HUDEP-2 (cell line): ENCODE measurements around the gene WDR45.
"Not testable (repeated sequence)": the region's sequence is repeated elsewhere in the genome, so short reads cannot be mapped to it uniquely, and the experiment has no call there.

Experiments used
- DNase-seq, 76 experiments: peaks; one replicate each; lab custom pipeline; 2025; ENCODE audit not compliant: unreplicated experiment in 76 of 76; lab: John Stamatoyannopoulos, UW

Gene WDR45

DNA sequence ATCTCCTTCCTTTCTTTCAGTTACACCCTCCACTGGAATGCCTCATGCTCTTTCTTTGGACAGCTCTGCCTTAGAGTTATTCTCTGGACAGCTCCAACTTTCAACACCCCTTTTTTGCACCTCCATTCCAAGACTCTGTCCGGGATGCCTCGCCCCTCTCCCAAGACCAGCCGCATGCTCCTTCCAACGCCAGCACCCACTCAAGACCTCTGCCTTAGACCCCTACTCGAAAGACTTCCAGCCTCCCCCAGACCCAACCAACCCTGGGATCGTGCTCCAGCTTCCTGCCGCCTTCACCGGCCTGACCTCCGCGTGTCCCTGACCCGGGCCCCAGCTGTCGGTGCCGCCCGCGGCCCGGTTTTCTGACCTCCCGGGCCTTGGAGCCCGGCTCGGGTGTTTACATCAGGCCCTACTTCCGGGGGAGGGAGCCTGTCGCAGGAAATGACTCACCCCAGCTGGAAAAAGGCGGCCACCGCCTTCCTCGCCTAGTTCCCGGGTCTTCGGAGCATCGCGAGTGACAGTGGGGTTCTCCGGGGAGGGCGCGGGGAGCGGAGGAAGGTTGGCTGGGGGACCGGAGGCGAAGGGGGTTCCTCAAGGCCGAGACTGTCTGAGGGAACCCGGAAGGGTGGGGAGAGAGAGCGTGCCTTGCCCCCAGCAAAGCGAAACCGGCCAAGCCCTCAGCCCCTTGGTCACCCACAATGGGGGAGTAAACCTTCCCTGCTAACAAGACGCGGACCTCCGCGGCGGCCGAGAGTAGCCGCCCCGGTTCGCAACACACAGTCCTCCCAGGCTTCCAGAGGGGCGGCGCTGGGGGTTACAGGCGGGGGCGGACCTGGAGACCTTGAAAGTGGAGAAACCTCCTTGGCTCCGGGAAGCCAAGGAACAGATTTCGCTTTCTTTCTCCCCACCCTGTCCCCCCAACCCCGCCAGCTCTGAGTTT, at the start of gene WDR45:
Gene WDR45 (minus strand): TSS at position 399 of the 940 bp plus-strand sequence. CDS start 1,792 bp downstream, outside the sequence.
- peak in 60 of 76 experiments; percentile 0 to 63 (median 40) for DNase-seq

DNA sequence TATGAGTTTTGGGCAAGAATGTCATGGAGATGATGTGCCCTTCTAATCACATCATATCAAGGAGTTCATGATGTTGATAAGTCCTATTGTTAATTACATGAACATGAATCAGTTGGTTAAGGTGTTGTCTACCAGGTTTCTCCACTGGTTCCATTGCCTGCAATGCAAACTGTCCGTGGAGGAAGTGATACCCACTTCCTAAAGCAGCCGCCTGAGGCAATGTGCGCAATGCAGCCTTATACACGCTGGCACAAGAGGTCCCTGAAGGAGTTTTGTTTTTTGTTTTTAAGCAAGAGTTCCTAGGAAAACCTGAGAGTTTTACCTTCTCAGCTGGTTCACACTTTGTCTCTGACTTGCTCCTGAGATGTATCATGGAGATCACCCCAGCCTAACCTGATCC, 49.7 kb upstream of the WDR45 start:
- DNase-seq: no peak

DNA sequence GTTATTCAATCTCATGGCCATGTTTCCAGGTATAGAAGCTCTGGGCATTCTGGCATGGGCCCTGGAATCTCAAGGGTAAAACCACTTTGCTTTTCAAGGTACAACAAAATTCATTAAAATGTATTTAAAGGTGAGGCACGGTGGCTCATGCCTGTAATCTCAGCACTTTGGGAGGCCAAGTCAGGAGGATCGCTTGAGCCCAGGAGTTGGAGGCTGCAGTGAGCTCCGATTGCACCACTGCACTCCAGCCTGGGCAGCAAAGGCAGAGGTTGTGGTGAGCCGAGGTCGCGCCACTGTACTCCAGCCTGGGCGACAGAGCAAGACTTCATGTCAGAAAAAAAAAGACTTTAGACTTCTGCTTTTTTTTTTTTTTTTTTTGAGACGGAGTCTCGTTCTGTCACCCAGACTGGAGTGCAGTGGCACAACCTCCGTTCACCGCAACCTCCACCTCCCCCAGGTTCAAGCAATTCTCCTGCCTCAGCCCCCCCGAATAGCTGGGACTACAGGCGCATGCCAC, 48.1 kb upstream of the WDR45 start:
- not testable (repeated sequence) for DNase-seq

DNA sequence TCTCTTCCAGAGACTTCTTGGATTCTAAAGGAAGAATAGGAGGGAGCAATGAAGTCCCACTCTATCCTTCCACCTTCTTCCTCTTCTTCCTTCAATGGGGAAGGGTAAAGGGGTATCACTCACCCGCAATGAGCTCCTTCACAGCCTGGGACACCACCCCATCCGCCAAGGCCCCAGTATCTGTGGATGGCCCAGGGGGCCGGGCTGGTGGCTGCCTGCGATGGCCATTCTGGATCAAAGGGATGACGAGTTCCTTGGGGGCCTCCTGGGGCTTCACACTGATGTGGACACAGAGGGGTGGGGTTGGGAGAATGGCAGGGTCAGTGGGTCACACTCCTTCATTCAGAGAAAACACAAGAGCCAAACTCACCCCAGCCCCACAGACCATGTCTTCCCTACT, 42.8 kb upstream of the WDR45 start:
- DNase-seq: no peak

DNA sequence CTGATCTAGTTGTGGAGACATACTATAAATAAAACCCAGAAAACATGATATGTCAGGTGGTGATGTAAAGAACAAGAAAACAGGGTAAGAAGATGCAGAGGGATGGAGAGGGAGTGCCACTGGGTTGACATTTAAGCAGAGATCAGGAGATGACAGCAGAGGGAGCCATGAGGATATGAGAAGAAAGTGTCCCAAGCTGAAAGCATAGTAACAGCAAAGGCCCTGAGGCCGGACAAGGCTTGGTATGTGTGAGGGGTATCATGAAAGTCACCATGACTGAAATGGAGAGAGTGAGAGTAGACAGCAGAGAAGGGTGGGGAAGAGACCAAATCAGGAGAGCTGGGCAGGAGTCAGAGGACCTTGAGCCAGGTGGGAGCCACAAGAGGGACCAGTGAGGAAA, 40.4 kb upstream of the WDR45 start:
- DNase-seq: peak in 8 of 76 experiments; percentile 0 to 24 (median 10)

DNA sequence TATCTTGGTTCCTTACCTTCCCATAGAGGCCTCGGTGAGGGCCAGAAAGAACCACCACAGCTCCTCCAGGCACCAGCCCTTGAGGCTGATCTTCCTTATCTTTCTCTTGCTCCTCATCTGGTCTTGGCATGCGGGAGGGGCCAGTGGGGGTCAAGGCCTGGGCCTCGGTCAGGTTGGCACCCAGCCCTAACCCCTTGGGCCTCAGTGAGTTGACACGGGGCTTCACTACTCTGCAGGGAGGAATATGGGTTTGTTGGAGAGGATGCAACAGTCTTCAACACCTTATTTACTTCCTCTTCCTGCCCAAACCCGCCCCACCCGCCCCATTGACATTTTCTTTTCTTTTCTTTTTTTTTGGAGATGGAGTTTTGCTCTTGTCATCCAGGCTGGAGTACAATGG, 37.9 kb upstream of the WDR45 start:
- peak in 27 of 76 experiments; percentile 1 to 41 (median 11) for DNase-seq

DNA sequence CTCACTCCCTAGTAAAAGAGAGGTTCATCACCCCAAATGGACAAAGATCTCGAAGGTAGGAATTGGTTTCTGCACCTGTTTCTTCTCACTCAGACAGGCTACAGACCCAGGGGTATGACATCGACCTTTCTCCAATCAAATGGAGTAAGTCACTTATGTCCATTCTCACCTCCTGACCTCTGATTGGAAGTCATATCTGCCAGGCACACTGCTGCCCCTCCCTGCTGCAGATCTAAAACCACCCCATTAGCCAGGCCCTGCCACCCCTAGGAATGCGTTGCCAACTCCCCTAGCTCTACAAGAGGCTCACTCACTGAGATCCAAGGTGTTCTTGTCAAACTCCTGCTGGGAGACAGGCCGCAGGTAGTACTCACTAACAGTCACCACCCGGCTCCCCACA, 37.0 kb upstream of the WDR45 start:
- DNase-seq: peak in 9 of 76 experiments; percentile 0 to 20 (median 5)

DNA sequence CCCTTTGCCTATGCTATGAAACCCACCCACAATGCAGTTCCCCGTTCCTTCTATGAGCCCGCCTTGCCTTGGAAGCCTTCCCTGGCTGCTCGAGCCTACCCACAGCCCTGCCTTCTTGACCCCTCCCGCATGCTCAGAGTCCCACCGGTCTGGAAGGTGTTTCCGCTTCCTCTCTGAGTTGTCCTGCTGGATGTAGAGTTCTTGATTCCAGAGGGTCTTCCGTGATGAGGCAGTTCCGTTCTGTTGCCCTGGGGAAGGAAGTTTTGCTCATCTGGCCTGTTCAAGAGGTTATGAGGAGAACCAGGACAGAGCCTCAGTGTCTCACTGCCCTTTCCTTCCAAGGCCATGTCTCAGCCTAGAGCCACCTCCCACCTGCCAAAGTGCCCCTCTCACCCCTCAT, 36.4 kb upstream of the WDR45 start:
- DNase-seq: no peak

DNA sequence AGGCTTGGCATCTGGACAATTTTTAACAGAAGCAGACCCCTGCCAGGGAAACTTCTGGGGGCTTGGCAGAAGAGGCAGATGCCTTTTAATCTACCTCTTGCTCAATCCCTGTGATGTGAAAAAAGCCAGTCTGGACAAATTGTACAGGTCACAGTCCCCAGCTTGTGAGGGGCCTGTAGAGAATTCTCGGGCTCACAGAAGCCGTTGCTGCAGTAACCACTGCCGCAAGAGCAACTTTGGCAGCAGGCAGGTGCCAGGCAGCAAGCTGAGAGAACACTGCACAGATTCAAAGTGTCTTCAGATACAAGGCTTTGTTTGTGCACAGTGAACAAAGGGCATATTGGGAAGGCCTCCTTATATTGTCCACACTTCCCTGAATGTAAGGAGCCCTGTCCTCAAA, 32.1 kb upstream of the WDR45 start:
- DNase-seq: no peak

DNA sequence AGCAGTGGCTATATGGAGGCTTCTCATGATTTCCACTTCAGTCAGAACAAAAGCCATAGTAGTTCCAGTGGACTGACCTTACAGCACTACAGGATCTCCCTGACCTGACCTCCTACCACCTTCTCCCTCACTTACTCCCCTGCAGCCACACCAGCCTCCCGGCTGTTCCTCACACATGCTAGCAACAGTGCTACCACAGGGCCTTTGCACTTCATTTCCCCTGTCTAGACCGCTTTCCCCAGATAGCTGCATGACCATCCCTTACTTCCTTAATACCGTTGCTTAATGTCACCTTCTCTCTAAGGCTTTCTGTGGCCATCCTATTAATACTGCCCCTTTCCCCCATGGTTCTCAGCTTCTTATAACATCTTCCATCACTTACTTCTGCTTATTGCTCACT, 30.7 kb upstream of the WDR45 start:
- no peak for DNase-seq

DNA sequence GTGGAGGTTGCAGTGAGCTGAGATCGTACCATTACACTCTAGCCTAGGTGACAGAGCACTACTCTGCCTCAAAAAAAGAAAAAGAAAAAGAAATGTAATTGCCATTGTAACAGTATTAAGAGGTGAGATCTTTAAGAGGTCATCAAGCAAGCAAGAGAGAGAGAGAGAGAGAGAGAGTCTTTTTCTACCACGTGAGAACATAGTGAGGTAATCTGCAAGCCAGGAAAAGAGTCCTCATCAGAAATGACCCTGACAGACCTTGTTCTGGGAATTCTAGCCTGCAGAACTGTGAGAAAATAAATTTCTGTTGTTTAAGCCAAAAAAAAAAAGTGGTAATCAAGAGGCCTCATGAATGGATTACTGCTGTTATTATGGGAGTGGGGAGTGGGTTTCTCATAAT, 29.0 kb upstream of the WDR45 start:
- DNase-seq: no peak

DNA sequence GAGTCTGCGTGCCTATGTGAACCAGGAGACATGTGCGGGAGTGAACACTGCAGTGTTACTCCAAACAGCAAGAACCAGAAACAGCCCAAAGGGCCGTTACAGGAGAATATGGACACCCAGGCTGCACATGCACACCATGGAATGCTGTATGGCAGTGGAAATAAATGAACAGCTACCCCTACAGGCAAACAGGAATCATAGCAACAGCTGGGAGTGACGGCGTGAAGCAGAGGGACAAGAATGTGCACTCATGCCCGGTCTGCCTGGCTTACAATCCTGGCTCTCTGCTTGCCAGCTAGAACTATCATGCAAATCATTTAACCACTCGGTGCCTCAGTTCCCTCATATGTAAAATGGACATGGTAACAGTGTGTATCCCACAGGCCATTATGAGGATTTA, 27.2 kb upstream of the WDR45 start:
- peak in 27 of 76 experiments; percentile 0 to 50 (median 17) for DNase-seq

DNA sequence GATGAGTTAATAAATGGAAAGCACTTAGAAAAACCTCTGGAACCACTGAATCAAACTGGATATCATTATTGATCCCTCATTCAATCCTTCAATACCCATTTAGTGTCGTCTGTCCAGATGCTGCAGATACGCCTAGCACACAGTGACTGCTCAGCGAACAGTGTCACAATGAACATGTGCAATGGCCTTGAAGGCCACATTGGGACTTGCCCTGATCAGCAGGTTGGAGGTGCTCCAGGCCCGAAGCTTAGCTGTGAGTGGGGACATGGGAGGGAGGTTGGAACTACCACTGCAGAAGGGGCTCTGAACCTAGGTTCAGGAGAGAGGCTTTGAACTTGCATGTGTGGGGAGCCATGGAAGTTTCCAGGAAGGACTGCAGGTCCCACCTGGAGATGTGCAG, 26.6 kb upstream of the WDR45 start:
- DNase-seq: no peak

DNA sequence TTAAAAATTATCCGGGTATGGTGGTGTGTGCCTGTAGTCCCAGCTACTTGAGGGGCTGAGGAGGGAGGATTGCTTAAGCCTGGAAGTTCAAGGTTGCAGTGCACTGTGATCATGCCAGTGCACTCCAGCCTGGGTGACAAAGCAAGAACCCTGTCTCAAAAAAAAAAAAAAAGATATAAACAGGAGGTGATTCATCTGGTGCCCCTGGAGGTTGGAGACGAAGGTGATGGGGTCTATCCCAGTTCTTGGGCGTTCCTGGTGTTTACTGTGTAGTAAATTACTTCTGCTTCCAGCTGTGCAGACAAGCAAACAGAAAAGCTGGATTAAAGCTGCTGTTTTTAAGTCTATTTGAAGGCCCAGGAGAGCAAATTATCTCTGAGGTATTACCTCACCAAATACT, 23.9 kb upstream of the WDR45 start:
- DNase-seq: no peak

DNA sequence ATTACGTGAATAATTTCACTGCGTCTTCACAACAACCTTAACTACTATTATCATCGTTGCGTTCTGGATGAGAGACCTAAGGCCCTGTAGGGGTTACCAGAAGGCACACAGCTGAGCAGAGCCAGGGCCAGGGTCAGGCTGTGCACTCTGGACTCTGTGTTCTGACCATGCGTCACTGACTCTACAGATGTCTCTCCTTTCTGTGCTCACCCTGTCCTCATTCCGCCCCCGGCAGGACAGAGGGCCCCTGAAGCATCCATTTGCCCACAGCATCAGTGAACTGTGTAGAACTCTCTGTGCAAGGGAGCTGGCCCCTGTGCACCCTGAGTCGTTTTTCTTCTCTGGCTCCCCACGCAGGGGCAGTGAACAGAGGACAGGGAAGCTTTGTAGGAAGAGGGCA, 22.5 kb upstream of the WDR45 start:
- no peak for DNase-seq

DNA sequence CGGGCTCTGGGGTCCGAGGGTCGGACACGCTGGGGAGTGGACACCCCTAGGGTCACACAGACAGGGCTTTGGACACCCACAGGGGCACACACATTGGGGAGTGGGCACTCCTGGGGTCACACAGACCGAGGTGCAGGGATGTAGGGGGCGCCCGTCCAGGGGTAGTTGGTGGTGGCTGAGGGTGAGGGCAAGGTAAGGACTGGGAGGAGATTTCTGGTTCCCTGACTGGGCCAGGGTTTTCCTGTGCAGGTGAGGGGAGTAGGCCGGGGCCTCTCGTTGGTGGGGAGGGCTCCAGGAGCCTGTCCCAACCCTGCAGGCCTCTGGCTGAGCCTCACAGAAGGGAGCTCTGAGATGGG, 21.9 kb upstream of the WDR45 start:
- DNase-seq: peak in 2 of 76 experiments; percentile 30 to 39

DNA sequence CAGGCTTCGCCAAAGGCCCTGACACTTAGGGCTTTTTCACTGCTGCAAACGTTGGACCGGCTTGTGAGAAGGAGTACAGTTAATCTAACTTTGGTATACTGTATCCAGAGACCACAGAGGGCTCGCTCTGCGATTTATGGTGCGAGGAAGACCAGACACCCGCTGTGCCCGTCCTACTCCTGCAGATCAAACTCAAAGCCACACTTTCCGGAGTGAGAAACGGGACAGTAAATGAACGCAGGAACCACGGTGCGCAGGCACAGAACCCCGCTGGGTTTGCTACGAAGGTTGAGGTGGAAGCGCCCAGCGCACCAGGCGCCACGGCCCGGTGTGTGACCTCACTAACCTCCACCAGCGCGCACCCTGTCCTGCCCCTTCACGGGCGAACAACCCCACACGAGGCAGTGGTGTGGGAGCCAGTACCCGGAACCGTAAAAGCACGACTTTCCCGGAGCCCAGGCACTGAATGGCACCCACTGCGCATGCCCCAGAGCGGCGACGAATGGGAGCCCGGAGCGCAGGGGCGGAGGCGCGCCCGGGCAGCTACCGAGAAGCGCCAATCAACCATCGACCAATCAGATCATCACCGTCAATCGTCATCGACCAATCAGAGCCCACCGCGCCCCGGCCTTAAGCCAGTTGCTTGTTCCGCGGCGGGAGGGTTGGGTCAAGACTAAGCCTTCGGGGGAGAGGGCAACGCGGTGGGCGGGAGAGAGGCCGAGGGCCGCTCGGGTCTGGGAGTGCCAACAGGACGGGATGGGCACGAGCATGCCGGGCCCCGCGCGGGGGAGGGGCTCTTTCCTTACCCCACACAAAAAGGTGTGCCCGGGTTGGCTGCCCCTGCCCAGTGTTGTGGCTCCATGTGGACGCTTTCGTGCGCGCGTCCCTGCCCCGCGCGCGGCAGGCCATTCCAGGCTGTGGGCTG, 21.3 kb upstream of the WDR45 start:
- peak; percentile 7 to 92 (median 85) for DNase-seq

DNA sequence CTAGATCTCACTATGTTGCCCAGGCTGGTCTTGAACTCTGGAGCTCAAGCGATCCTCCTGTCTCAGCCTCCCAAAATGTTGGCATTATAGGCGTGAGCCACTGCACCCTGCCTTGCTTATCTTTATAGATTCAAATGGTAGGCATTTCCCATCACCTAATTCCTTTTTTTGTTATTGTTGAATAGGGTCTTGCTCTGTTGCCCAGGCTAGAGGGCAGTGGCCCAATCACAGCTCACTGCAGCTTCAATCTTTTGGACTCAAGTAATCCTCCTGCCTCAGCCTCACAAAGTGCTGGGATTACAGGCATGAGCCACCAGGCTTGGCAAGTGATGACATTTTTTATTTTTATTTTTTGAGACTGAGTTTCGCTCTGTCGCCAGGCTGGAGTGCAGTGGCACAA, 16.7 kb upstream of the WDR45 start:
- DNase-seq: no peak

DNA sequence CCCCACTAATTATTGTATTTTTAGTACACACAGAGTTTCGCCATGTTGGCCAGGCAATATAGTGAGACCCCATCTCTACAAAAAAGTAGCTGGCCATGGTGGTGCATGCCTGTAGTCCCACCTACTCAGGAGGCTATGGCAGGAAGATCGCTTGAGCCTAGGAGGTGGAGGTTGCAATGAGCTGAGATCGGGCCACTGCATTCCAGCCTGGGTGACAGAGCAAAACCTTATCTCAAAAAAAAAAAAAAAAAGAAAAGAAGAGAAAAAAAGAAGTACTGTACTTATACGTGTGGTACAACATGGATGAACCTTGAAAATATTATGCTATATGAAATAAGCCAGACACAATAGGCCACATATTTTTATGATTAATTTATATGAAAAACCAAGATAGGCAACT, 9.9 kb upstream of the WDR45 start:
- DNase-seq: peak in 3 of 76 experiments; percentile 0 to 8 (median 6)

DNA sequence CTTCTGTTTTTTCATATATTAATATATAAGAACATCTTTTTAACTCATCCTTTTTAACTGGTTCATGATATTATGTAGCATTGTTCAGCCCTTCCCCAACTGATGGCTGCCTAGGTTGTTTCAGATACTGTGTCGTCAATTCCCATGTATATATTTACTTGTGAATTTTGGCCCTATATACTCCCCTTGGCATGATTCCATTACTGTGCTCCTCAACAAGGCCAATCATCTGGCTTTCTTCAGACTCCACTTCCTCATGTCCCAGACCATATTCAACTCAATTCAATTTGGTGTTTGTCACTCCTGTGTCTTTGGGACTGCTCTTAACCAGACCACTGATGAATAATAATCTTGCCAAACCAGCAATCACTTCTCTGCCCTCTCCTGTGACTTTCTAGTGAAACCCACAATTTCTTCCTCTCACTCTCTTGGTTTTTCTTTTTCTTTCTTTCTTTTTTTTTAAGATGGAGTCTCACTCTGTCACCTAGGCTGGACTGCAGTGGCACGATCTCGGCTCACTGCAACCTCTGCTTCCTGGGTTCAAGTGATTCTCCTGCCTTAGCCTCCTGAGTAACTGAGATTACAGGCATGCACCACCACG, 2.7 kb upstream of the WDR45 start:
- peak in 1 of 76 experiments; percentile 2 for DNase-seq

DNA sequence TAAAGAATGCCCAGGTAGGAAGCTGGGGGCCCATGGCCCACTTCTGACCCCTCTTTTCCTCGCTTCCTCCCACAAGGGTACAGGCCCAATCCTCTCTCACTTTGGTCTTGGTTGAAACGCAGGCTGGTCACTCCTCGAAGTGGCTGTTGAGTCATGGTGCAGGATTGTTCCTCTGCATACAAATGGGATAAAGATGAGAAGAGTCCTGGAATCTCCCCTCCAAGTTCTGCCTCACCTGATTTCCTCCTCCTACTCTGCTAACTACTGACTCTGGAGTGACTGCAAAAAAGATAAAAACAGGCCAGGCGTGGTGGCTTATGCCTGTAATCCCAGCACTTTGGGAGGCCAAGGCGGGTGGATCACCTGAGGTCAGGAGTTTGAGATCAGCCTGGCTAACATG, 1.7 kb downstream of the WDR45 start:
- no peak for DNase-seq
